ENCODE measurements around the gene PAX7.

- TF ChIP-seq, protein P1, sequence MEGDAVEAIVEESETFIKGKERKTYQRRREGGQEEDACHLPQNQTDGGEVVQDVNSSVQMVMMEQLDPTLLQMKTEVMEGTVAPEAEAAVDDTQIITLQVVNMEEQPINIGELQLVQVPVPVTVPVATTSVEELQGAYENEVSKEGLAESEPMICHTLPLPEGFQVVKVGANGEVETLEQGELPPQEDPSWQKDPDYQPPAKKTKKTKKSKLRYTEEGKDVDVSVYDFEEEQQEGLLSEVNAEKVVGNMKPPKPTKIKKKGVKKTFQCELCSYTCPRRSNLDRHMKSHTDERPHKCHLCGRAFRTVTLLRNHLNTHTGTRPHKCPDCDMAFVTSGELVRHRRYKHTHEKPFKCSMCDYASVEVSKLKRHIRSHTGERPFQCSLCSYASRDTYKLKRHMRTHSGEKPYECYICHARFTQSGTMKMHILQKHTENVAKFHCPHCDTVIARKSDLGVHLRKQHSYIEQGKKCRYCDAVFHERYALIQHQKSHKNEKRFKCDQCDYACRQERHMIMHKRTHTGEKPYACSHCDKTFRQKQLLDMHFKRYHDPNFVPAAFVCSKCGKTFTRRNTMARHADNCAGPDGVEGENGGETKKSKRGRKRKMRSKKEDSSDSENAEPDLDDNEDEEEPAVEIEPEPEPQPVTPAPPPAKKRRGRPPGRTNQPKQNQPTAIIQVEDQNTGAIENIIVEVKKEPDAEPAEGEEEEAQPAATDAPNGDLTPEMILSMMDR (IDR thresholded peaks at IDR 0.05; ENCODE audit: extremely low read depth in 1 of 2, insufficient read depth in 1 of 2, low read depth in 1 of 2, low read length in 2 of 2) = no peak
- TF ChIP-seq POLR2AphosphoS5 (IDR thresholded peaks at IDR 0.05; ENCODE audit: insufficient read depth, low read depth, low read length) (no peak), FOS (IDR thresholded peaks at IDR 0.05; ENCODE audit: borderline replicate concordance, insufficient read depth, low read length) (no peak), JUN (IDR thresholded peaks at IDR 0.05; ENCODE audit: borderline replicate concordance, insufficient read depth, insufficient read length, low read depth) (no peak), POLR2A (IDR thresholded peaks at IDR 0.05; ENCODE audit: low read depth, low read length) (no peak), EZH2 (IDR thresholded peaks at IDR 0.05; ENCODE audit: borderline replicate concordance, low read depth, low read length, severe bottlenecking) (no peak)
These were observed 37.4 kb downstream of the PAX7 start for GRCh38 chr1:18668046-18668445.
